Measurements from ENCODE around the gene PCDHB13. TPM values are rescaled to one million over a fixed set of nuclear protein-coding genes. Genes with fewer than 3 reads are reported as not detected.

PCDHB13 gene
- total and polyA plus RNA-seq, 2 donors from 2014 or later = 0.86 to 5.9 TPM

DNA sequence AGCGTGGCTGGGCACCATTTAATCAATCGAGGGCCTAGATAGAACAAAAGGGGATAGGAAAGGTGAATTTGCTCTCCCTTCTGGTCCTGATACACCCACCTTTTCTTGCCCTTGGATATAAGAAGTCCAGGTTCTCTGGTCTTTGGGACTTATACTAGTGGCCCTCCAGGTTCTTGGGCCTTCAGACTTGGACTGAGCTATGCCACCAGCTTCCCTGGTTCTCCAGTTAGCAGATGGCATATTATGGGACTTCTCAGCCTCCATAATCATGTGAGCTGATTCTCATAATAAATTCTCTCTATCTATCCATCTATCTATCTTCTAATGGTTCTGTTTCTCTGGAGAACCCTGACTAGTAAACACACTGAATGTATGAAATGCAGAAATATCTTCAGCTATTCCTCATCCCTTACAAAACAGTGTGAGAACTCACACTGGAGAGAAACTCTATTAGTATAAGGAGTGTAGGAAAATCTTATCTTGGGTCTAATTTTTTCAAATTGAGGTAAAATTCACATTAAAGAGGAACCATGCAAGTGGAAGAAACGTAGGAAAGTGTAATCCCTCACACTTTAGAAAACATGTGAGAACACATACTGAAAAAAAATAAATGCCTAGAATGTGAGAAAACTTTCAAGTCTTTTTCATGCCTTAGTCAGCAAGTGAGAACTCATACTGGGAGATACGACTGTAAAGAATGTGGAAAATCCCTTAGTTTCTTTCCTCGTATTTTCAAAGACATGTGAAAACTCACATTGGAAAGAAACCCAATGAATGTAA is 46.9 kb downstream of the PCDHB13 start:
- no peaks in the 10 kb centered on the region for H3K36me3 ChIP-seq (ENCODE audit: control insufficient read depth in 2 of 3, insufficient read depth in 3 of 3, low read length in 3 of 3)
- TF ChIP-seq, protein P1, sequence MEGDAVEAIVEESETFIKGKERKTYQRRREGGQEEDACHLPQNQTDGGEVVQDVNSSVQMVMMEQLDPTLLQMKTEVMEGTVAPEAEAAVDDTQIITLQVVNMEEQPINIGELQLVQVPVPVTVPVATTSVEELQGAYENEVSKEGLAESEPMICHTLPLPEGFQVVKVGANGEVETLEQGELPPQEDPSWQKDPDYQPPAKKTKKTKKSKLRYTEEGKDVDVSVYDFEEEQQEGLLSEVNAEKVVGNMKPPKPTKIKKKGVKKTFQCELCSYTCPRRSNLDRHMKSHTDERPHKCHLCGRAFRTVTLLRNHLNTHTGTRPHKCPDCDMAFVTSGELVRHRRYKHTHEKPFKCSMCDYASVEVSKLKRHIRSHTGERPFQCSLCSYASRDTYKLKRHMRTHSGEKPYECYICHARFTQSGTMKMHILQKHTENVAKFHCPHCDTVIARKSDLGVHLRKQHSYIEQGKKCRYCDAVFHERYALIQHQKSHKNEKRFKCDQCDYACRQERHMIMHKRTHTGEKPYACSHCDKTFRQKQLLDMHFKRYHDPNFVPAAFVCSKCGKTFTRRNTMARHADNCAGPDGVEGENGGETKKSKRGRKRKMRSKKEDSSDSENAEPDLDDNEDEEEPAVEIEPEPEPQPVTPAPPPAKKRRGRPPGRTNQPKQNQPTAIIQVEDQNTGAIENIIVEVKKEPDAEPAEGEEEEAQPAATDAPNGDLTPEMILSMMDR (IDR thresholded peaks at IDR 0.05; ENCODE audit: borderline replicate concordance, extremely low read depth, insufficient read depth) = no peak
- H3K4me3 ChIP-seq (ENCODE audit: low read length in 3 of 3) = peak overlapping the region in 2 of 3 donors; percentile 3 to 21
- no peaks in the 10 kb centered on the region for H3K4me1 ChIP-seq (ENCODE audit: control insufficient read depth in 2 of 3, insufficient read depth in 2 of 3, low read depth in 1 of 3, low read length in 3 of 3)
- no peaks in the 10 kb centered on the region for H3K27me3 ChIP-seq (ENCODE audit: control insufficient read depth, insufficient read depth, low read length)
- no peak overlapping the region for H3K27ac ChIP-seq (ENCODE audit: low read depth in 2 of 2, low read length in 2 of 2)
- DNase-seq (peak in 2 of 5 donors; percentile 2 to 3), FAIRE-seq (no peak)
- H3K9me3 ChIP-seq (ENCODE audit: control insufficient read depth in 2 of 3, insufficient read depth in 1 of 3, low read length in 3 of 3) = peaks cover 9 to 79% (median 44%) of the 10 kb centered on the region in 3 donors
- intact Hi-C loops (cut with DNase I) = no loop called here
- H3K9ac ChIP-seq (ENCODE audit: low read length in 3 of 3) = no peak overlapping the region

DNA sequence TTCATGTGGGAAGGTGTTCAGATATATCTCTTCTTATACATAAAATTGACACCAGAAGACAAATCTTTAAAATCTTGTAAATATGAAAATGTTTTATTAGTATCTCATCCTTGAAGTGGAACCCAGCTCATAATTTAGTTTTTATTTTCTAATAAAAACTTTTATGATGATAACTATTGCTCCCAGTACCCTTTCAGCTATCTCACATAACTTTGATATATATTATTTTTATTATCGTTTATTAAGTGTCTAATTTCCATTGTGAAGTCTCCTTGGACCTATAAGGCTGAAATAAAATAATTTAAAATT is 47.5 kb downstream of the PCDHB13 start:
- TF ChIP-seq, protein P1 (IDR thresholded peaks at IDR 0.05; ENCODE audit: borderline replicate concordance, extremely low read depth, insufficient read depth) = no peak
- peaks cover 9 to 80% (median 48%) of the 10 kb centered on the region in 3 donors for H3K9me3 ChIP-seq (ENCODE audit: control insufficient read depth in 2 of 3, insufficient read depth in 1 of 3, low read length in 3 of 3)

More for the DNA sequence above, 47.5 kb downstream of the PCDHB13 start:
- Histone ChIP-seq H3K36me3 (ENCODE audit: control insufficient read depth in 2 of 3, insufficient read depth in 3 of 3, low read length in 3 of 3) (no peaks in the 10 kb centered on the region), H3K4me1 (ENCODE audit: control insufficient read depth in 2 of 3, insufficient read depth in 2 of 3, low read depth in 1 of 3, low read length in 3 of 3) (no peaks in the 10 kb centered on the region), H3K4me3 (ENCODE audit: low read length in 3 of 3) (no peak overlapping the region), H3K27me3 (ENCODE audit: control insufficient read depth, insufficient read depth, low read length) (no peaks in the 10 kb centered on the region), H3K9ac (ENCODE audit: low read length in 3 of 3) (no peak overlapping the region), H3K27ac (ENCODE audit: low read depth in 2 of 2, low read length in 2 of 2) (no peak overlapping the region)
- FAIRE-seq (no peak), DNase-seq (no peak)
- intact Hi-C loops (cut with DNase I) = no loop called here

Other genes with a start within 250 kb of the PCDHB13 start
Only the 30 nearest of the 37 such genes appear.
- 0.50 TPM for gene PCDHB1, start 162.5 kb upstream of the PCDHB13 start, total RNA-seq
- gene PCDHB1, start 162.5 kb upstream of the PCDHB13 start, polyA plus RNA-seq (ENCODE audit: insufficient read depth, low read depth, low replicate concordance) = 0.09 TPM
- gene PCDHB2, start 119.3 kb upstream of the PCDHB13 start, total RNA-seq = 2.9 TPM
- gene PCDHB2, start 119.3 kb upstream of the PCDHB13 start, polyA plus RNA-seq (ENCODE audit: insufficient read depth, low read depth, low replicate concordance) = 2.2 TPM
- gene PCDHB3, start 113.4 kb upstream of the PCDHB13 start, total RNA-seq = 3.1 TPM
- gene PCDHB3, start 113.4 kb upstream of the PCDHB13 start, polyA plus RNA-seq (ENCODE audit: insufficient read depth, low read depth, low replicate concordance) = 2.3 TPM
- gene PCDHB4, start 92.1 kb upstream of the PCDHB13 start, total RNA-seq = 5.8 TPM
- gene PCDHB4, start 92.1 kb upstream of the PCDHB13 start, polyA plus RNA-seq (ENCODE audit: insufficient read depth, low read depth, low replicate concordance) = 0.90 TPM
- gene PCDHB5, start 78.7 kb upstream of the PCDHB13 start, total RNA-seq = 7.5 TPM
- gene PCDHB5, start 78.7 kb upstream of the PCDHB13 start, polyA plus RNA-seq (ENCODE audit: insufficient read depth, low read depth, low replicate concordance) = 2.1 TPM
- 2.0 TPM for gene PCDHB6, start 63.9 kb upstream of the PCDHB13 start, total RNA-seq
- 0.32 TPM for gene PCDHB6, start 63.9 kb upstream of the PCDHB13 start, polyA plus RNA-seq (ENCODE audit: insufficient read depth, low read depth, low replicate concordance)
- gene PCDHB7, start 41.3 kb upstream of the PCDHB13 start, total RNA-seq = 2.3 TPM
- gene PCDHB7, start 41.3 kb upstream of the PCDHB13 start, polyA plus RNA-seq (ENCODE audit: insufficient read depth, low read depth, low replicate concordance) = 0.97 TPM
- gene PCDHB8, start 36.1 kb upstream of the PCDHB13 start, total RNA-seq = 3.7 TPM
- gene PCDHB8, start 36.1 kb upstream of the PCDHB13 start, polyA plus RNA-seq (ENCODE audit: insufficient read depth, low read depth, low replicate concordance) = 0.56 TPM
- 5.1 TPM for gene PCDHB16, start 31.5 kb upstream of the PCDHB13 start, total RNA-seq
- 0.67 TPM for gene PCDHB16, start 31.5 kb upstream of the PCDHB13 start, polyA plus RNA-seq (ENCODE audit: insufficient read depth, low read depth, low replicate concordance)
- 2.4 TPM for gene PCDHB9, start 26.8 kb upstream of the PCDHB13 start, total RNA-seq
- gene PCDHB9, start 26.8 kb upstream of the PCDHB13 start, polyA plus RNA-seq (ENCODE audit: insufficient read depth, low read depth, low replicate concordance) = 0.47 TPM
- 2.3 TPM for gene PCDHB10, start 21.6 kb upstream of the PCDHB13 start, total RNA-seq
- 0.73 TPM for gene PCDHB10, start 21.6 kb upstream of the PCDHB13 start, polyA plus RNA-seq (ENCODE audit: insufficient read depth, low read depth, low replicate concordance)
- gene PCDHB11, start 14.3 kb upstream of the PCDHB13 start, total RNA-seq = 4.3 TPM
- 0.47 TPM for gene PCDHB11, start 14.3 kb upstream of the PCDHB13 start, polyA plus RNA-seq (ENCODE audit: insufficient read depth, low read depth, low replicate concordance)
- 2.5 TPM for gene PCDHB12, start 5.2 kb upstream of the PCDHB13 start, total RNA-seq
- gene PCDHB12, start 5.2 kb upstream of the PCDHB13 start, polyA plus RNA-seq (ENCODE audit: insufficient read depth, low read depth, low replicate concordance) = 0.77 TPM
- gene PCDHB14, start 9.4 kb downstream of the PCDHB13 start, total RNA-seq = 6.2 TPM
- gene PCDHB14, start 9.4 kb downstream of the PCDHB13 start, polyA plus RNA-seq (ENCODE audit: insufficient read depth, low read depth, low replicate concordance) = 2.0 TPM
- gene PCDHB15, start 31.5 kb downstream of the PCDHB13 start, total RNA-seq = 6.0 TPM
- 1.8 TPM for gene PCDHB15, start 31.5 kb downstream of the PCDHB13 start, polyA plus RNA-seq (ENCODE audit: insufficient read depth, low read depth, low replicate concordance)
- 0.94 TPM for gene SLC25A2, start 90.1 kb downstream of the PCDHB13 start, total RNA-seq
- gene SLC25A2, start 90.1 kb downstream of the PCDHB13 start, polyA plus RNA-seq (ENCODE audit: insufficient read depth, low read depth, low replicate concordance) = not detected
- 73.5 TPM for gene TAF7, start 106.9 kb downstream of the PCDHB13 start, total RNA-seq
- gene TAF7, start 106.9 kb downstream of the PCDHB13 start, polyA plus RNA-seq (ENCODE audit: insufficient read depth, low read depth, low replicate concordance) = 71.3 TPM
- 0.69 TPM for gene PCDHGA1, start 116.6 kb downstream of the PCDHB13 start, total RNA-seq
- gene PCDHGA1, start 116.6 kb downstream of the PCDHB13 start, polyA plus RNA-seq (ENCODE audit: insufficient read depth, low read depth, low replicate concordance) = 0.19 TPM
- gene PCDHGA2, start 124.8 kb downstream of the PCDHB13 start, total RNA-seq = 4.7 TPM
- 0.73 TPM for gene PCDHGA2, start 124.8 kb downstream of the PCDHB13 start, polyA plus RNA-seq (ENCODE audit: insufficient read depth, low read depth, low replicate concordance)
- gene PCDHGA3, start 129.9 kb downstream of the PCDHB13 start, total RNA-seq = 4.0 TPM
- gene PCDHGA3, start 129.9 kb downstream of the PCDHB13 start, polyA plus RNA-seq (ENCODE audit: insufficient read depth, low read depth, low replicate concordance) = 0.22 TPM
- 2.9 TPM for gene PCDHGB1, start 136.2 kb downstream of the PCDHB13 start, total RNA-seq
- 0.37 TPM for gene PCDHGB1, start 136.2 kb downstream of the PCDHB13 start, polyA plus RNA-seq (ENCODE audit: insufficient read depth, low read depth, low replicate concordance)
- gene PCDHGA4, start 141.1 kb downstream of the PCDHB13 start, total RNA-seq = 3.9 TPM
- gene PCDHGA4, start 141.1 kb downstream of the PCDHB13 start, polyA plus RNA-seq (ENCODE audit: insufficient read depth, low read depth, low replicate concordance) = 0.13 TPM
- gene PCDHGB2, start 146.1 kb downstream of the PCDHB13 start, total RNA-seq = 4.0 TPM
- gene PCDHGB2, start 146.1 kb downstream of the PCDHB13 start, polyA plus RNA-seq (ENCODE audit: insufficient read depth, low read depth, low replicate concordance) = not detected
- 2.8 TPM for gene PCDHGA5, start 150.2 kb downstream of the PCDHB13 start, total RNA-seq
- gene PCDHGA5, start 150.2 kb downstream of the PCDHB13 start, polyA plus RNA-seq (ENCODE audit: insufficient read depth, low read depth, low replicate concordance) = not detected
- 4.4 TPM for gene PCDHGB3, start 156.3 kb downstream of the PCDHB13 start, total RNA-seq
- 0.15 TPM for gene PCDHGB3, start 156.3 kb downstream of the PCDHB13 start, polyA plus RNA-seq (ENCODE audit: insufficient read depth, low read depth, low replicate concordance)
- gene PCDHGA6, start 160.0 kb downstream of the PCDHB13 start, total RNA-seq = 7.2 TPM
- gene PCDHGA6, start 160.0 kb downstream of the PCDHB13 start, polyA plus RNA-seq (ENCODE audit: insufficient read depth, low read depth, low replicate concordance) = 0.34 TPM
- 4.1 TPM for gene PCDHGA7, start 168.8 kb downstream of the PCDHB13 start, total RNA-seq
- gene PCDHGA7, start 168.8 kb downstream of the PCDHB13 start, polyA plus RNA-seq (ENCODE audit: insufficient read depth, low read depth, low replicate concordance) = 0.49 TPM
- gene PCDHGB4, start 173.8 kb downstream of the PCDHB13 start, total RNA-seq = 6.1 TPM
- gene PCDHGB4, start 173.8 kb downstream of the PCDHB13 start, polyA plus RNA-seq (ENCODE audit: insufficient read depth, low read depth, low replicate concordance) = 1.0 TPM
- gene PCDHGA8, start 178.7 kb downstream of the PCDHB13 start, total RNA-seq = 1.8 TPM
- gene PCDHGA8, start 178.7 kb downstream of the PCDHB13 start, polyA plus RNA-seq (ENCODE audit: insufficient read depth, low read depth, low replicate concordance) = 0.09 TPM
- gene PCDHGB5, start 184.0 kb downstream of the PCDHB13 start, total RNA-seq = 12.3 TPM
- 0.82 TPM for gene PCDHGB5, start 184.0 kb downstream of the PCDHB13 start, polyA plus RNA-seq (ENCODE audit: insufficient read depth, low read depth, low replicate concordance)

Data from kidney (tissue), 14 donors.